ENCODE measurements around the gene TNNT3.

TNNT3 gene

GRCh38 chr11:1899090-1899489 is 20.4 kb upstream of the TNNT3 start:
- DNase-seq: no peak

DNA sequence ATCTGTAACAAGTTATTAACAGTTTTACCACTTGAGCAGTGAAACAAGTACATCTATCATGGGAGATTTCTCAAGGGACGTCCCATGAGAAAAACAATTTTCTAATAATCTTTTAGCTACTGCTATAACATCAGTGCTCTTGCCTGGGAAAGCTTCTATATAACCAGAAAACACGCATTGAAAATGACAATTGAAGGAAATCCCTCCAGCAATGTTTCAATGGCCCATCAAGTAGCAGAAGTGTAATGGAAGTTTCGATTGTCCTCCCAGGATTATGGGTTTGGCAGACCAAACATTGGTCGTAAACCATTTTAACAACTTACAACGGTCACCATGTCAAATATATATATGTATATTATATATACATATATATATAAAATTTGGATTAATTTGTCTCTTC is 19.8 kb upstream of the TNNT3 start:
- DNase-seq: no peak

GRCh38 chr11:1906181-1906580 is 13.3 kb upstream of the TNNT3 start:
- no peak for DNase-seq

- no peak for DNase-seq
Observed at GRCh38 chr11:1906611-1907423, 12.7 kb upstream of the TNNT3 start.

DNA sequence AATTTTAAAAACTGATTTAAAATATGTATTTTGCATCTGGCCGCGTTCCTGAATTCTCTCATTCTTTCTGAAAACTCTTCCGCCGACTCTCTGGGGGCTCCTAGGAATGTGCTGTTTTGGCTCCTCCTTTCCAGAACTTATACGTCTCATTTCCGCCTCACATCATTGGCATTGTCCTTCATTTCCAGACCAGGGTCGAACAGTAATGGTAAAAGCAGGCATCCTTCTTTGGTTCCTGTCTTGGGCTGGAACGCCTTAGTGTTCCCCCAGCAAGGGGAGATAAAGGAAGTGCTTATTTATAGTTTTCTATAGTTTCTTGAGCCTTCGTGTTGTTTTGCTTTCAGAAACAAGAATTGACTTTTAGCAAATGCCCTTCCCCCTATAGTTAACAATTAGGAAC is 10.9 kb upstream of the TNNT3 start:
- DNase-seq: no peak

GRCh38 chr11:1909524-1909923 is 10.0 kb upstream of the TNNT3 start:
- DNase-seq: no peak

DNA sequence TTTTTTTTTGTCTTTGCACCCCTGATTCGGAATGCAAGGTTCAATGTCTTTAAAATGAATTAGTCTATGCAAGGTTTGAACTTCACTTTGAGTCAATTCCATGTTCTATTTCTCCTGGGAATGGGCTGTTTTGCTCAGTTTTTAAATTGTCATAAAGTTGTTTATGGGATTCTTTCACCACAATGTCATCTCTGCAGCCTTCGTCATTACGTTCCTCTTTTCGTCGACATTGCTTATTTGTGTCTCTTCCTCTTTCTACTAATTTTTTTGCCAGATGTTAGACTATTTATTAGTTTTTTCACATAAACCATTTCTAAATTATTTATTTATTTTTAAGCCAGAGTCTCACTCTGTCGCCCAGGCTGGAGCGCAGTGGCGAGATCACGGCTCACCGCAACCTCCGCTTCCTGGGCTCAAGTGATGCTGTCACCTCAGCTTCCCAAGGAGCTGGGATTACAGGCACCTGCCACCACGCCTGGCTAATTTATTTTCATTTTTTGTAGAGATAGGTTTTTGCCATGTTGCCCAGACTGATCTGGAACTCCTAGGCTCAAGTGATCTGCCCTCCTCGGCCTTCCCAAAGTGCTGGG is 7.1 kb upstream of the TNNT3 start:
- DNase-seq: no peak

DNA sequence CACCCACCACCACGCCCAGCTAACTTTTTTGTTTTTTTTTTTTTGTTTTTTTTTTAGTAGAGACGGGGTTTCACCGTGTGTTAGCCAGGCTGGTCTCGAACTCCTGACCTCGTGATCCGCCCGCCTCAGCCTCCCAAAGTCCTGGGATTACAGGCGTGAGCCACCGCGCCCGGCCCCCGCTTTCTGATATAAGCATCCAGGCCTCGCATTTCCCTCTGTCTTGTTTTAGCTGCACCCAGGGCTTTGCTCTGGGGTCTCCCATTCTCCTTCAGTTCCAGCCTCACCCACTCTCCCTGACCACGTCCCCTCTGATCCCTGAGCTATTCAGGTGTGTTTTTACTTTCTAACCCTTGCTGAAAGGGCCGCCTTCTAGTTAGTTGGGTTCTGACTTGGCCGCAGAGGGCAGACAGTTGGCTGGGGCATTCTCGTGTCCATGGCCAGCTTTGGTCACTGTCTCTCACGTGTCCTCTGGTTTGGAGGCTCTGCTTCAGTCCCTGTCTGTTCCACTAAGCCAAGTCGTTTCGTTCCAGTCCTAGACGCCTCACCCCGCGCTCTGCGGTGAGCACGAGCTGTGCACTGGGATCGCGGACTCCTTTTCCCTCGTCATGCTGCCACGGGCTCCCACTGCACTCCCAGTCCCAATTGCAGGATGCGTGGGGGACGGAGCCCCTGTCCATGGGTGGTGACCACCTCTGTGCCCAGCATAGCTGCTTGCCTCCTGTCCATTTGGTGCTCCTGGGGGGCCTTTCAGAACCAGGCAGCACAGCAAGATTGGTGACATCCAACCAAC is 6.0 kb upstream of the TNNT3 start:
- no peak for DNase-seq

GRCh38 chr11:1915795-1916131 is 3.7 kb upstream of the TNNT3 start:
- no peak for DNase-seq

DNA sequence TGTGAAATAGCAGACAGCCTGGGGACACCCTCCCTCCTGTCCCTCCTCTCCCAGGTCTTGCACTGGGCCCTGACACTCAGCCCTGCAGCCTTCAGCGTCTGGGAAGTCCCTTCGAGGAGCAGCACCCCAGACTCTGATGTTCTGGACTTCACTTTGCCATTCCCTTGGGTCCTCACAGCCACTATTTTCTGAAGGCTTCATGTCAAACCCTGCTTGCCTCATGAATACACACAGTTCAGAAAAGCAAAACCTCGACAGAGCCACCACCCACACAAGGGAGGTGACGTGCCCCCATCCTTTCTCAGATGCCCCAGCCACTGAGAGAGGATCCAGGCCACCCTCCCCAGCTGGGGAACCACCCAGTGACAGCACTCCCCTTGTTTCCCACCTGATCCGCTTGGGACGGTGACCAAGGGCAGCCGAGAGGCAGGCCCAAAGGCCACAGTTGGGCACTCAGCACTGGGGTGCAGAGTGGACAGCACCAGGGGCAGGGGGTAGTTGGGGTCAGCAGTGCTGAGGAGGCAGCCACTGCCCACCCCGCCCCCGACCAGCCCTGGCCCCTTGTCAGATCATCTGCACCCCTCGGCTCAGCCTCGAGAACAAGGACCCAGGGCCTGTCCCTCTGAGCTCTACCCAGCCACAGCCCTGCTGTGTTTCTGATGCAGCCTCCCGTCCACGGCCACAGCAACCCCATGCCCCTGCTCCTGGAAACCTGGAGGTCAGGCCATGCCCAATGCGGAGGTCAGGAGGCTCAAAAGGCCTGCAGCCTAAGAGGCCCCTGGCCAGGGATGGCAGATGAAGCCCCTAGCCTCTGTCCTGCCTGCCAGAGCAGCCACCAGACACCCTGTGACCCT is 3.1 kb upstream of the TNNT3 start:
- DNase-seq: no peak

DNA sequence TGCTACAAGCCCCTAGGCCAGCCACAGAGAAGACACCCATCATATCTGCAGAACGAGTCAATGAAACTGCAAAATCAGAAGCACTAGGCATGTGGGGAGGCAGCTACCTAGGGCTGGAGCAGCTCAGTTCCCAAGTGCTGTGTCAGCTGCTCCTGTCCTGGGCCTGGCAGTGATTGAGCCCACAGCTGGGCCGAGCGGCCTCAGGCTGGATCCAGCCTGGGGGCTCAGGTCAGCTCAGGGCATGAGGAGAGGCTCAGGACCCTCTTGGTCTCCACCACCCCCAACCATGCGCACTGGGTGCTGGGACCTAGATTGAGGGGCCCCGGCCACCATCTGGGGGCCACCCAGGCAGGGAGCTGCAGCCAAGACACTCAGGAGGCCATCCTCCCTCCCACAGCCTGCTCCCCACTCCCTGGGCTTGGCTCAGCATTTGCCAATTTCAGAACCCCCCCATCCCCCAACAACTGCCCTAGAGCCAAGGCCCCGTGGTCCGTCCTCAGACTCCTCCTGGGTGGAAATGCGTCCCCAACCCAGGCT is 2.4 kb upstream of the TNNT3 start:
- no peak for DNase-seq

DNA sequence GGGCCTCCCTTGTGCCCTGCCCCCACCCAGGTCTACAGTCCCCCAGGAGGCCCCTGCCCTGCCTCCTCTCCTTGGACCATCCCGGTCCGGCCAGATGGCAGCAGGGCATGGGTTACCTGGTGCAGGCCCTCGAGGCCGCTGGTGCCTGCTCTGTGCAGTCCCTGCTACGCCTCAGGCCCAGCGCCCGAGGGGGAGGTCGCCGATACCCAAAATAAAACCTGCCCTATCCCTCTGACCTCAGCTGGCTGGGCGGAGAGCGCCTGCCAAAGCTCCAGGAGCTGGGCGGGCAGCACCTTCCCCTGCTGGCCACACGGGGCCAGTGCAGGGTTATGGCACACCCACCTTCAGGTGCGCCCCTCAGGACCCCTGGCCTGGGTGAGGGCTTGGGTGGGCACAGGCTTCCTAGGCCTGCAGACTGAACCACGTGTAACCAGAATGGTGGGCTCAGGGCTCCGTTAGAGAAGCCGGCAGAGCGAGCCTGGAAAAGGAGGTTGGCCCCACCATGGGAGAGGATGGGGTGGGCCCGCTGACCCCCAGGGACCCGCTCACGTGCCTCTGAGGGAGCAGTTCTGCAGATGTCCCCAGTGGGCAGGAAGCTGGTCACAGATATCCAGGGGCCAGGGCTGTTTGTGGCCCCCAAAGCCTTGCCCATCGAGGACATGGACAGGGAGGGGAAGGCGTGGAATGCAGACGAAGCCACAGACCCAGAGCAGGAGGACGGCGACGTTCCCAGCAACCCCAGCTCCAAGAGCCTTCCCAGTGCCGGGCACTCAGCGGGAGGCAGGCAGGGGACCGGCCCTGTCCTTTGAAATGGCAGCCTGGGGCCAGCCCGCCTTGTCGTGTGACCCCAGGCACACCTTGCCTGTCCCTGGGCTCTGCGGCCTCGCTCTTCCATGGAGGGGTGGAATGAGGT is 1.7 kb upstream of the TNNT3 start:
- no peak for DNase-seq

- DNase-seq: no peak
Observed at GRCh38 chr11:1918436-1919315, 827 bp upstream of the TNNT3 start.

- no peak for DNase-seq
Observed at GRCh38 chr11:1920128-1920908, 815 bp downstream of the TNNT3 start.

DNA sequence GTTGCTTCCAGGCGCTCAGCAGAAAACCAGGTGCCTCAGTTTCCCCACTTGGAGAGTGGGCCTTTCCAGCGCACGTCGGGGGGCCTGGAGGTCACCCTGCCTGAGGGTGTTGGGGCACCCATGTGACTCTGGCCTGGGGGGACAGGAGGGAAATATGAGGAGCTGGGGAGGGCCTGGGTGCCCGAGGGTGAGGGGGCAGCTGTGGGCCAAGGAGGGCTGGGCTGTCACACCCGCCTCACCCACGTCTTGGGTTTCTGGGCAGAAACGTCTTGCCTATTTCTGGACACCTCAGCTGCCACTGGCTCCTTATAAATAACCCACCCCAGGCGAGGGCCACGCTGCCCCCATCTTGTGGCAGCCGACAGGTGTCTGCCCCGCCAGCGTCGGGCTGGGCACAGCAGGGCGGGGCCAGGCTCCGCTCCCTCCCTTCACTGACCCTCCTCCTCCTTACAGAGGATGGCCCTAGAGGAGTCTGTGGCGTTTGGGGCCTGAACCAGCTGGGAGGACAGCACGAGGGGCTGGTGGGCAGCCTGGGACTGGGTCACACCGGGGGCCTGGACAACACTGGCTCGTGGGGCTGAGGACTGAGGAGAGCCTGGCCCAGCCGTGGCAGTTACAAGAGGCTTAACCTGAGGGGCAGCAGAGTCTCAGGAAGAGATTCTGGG is 1.5 kb downstream of the TNNT3 start:
- no peak for DNase-seq

- DNase-seq: no peak
Observed at GRCh38 chr11:1921574-1922141, 2.2 kb downstream of the TNNT3 start.

- DNase-seq: no peak
Observed at GRCh38 chr11:1922481-1923081, 3.1 kb downstream of the TNNT3 start.

- no peak for DNase-seq
Observed at GRCh38 chr11:1923201-1923956, 3.9 kb downstream of the TNNT3 start.

Data from activated CD4-positive, alpha-beta T cell treated with anti-CD3 and anti-CD28 coated beads, Interleukin-2, amount 50 U/mL, for 1 hour (primary cell).